ENCODE measurements around the gene USP35. TPM values are rescaled to one million over a fixed set of nuclear protein-coding genes. Genes with fewer than 3 reads are reported as not detected.

The USP35 gene
- total RNA-seq, 1 donor from 2014 or later = 10.9 TPM

DNA sequence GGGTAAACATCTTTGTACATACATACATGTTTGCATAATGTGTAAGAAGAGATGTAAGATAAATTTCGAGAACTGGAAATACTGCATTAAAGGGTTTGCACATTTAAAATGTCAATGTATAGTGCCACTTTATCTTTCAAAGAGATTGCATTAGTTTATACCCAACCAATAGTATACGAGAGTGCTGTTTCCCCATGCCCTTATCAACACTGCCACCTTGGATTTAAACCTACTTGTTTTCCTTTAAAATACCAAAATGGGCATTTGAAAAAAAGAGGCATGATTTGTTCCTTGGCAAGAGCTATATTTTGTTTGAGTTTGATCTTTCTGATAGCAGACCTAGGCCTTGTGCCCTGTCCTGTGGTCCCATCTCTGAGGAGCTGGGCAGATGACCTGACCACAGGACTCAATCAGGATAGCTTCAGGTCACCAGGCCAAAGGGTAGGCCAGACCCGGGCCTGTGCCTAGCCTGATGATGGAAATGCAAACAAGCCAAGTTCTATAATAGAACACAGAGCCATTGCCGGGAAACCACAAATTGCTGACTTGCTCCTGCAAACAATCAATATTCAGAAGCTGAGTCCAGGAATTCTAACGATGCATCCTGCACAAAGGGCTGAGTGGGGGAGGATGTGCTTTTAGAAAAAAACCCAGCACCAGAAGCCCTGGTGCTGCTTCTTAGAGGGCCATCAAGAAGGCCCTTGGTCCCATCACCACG lies 32.4 kb upstream of the USP35 start:
- Mint-ChIP-seq H3K9me3 (ENCODE audit: unreplicated experiment) (no peaks in the 10 kb centered on the region), H3K27me3 (ENCODE audit: unreplicated experiment) (no peaks in the 10 kb centered on the region), H3K4me1 (ENCODE audit: unreplicated experiment) (peaks cover 2% of the 10 kb centered on the region), H3K27ac (ENCODE audit: unreplicated experiment) (no peak overlapping the region), H3K4me3 (ENCODE audit: unreplicated experiment) (no peak overlapping the region), H3K36me3 (ENCODE audit: unreplicated experiment) (peaks cover 2% of the 10 kb centered on the region)
- TF ChIP-seq, protein P1, sequence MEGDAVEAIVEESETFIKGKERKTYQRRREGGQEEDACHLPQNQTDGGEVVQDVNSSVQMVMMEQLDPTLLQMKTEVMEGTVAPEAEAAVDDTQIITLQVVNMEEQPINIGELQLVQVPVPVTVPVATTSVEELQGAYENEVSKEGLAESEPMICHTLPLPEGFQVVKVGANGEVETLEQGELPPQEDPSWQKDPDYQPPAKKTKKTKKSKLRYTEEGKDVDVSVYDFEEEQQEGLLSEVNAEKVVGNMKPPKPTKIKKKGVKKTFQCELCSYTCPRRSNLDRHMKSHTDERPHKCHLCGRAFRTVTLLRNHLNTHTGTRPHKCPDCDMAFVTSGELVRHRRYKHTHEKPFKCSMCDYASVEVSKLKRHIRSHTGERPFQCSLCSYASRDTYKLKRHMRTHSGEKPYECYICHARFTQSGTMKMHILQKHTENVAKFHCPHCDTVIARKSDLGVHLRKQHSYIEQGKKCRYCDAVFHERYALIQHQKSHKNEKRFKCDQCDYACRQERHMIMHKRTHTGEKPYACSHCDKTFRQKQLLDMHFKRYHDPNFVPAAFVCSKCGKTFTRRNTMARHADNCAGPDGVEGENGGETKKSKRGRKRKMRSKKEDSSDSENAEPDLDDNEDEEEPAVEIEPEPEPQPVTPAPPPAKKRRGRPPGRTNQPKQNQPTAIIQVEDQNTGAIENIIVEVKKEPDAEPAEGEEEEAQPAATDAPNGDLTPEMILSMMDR (IDR thresholded peaks at IDR 0.05) = no peak
- no peak for DNase-seq (ENCODE audit: extremely low spot score, unreplicated experiment)

DNA sequence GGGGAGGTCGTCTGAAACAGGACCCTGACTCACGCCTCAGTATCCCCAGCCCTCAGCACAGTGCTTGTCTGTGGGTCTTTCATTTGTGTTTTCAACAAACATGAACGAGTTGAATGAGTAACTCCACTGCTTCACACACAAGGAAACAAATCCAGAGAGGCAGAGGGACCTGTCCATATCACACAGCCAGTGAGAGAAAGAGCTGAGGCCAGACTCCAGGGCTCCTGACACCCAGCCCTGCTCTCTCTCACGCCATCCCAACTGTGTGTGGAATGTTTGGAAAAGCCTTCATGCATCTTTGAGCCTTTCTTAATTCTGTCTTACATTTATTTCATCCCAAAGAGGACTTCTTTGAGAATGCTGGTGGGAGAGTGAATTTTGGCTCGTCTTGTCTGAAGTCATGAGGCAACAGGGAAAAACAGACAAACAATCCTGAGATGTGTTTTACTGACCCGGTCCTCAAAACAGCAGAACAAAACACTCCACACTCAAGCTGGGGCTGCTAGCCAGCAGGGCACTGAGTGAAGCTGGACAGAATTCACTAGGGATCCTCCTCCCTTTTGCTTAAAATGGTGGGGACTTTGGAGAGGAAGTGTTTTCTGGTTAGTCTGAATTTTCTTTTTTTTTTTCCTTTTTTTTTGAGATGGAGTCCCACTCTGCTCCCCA lies 29.6 kb upstream of the USP35 start:
- no peaks in the 10 kb centered on the region for H3K27me3 Mint-ChIP-seq (ENCODE audit: unreplicated experiment)

DNA sequence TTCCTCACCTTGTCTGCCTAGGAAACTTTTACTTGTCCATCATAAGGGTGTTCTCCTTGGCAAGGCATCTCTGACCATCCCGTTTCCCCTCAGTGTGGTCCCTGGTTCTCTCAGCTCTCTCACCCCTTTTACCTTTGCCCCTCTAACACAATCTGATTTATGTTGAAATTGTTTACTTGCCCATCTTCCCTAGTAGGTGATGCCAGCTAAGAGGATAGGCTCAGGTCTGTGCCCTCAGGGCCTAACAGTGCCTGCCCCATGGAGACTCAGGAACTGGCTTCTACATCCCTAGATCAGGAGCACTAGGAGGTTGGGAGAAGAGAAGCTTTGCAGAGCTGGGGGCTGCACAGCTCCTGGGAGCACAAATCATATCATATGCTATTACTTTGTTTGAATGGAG lies 28.2 kb upstream of the USP35 start:
- Mint-ChIP-seq H3K27ac (ENCODE audit: unreplicated experiment) (no peak overlapping the region), H3K4me1 (ENCODE audit: unreplicated experiment) (peaks cover 5% of the 10 kb centered on the region), H3K36me3 (ENCODE audit: unreplicated experiment) (no peaks in the 10 kb centered on the region), H3K9me3 (ENCODE audit: unreplicated experiment) (no peaks in the 10 kb centered on the region), H3K27me3 (ENCODE audit: unreplicated experiment) (no peaks in the 10 kb centered on the region), H3K4me3 (ENCODE audit: unreplicated experiment) (no peak overlapping the region)
- DNase-seq (ENCODE audit: extremely low spot score, unreplicated experiment) = no peak
- TF ChIP-seq, protein P1 (IDR thresholded peaks at IDR 0.05) = no peak

More for the DNA sequence above, 29.6 kb upstream of the USP35 start:
- H3K9me3 Mint-ChIP-seq (ENCODE audit: unreplicated experiment) = no peaks in the 10 kb centered on the region
- H3K27ac Mint-ChIP-seq (ENCODE audit: unreplicated experiment) = no peak overlapping the region
- no peak overlapping the region for H3K4me3 Mint-ChIP-seq (ENCODE audit: unreplicated experiment)
- DNase-seq (ENCODE audit: extremely low spot score, unreplicated experiment) = no peak
- peaks cover 5% of the 10 kb centered on the region for H3K4me1 Mint-ChIP-seq (ENCODE audit: unreplicated experiment)
- H3K36me3 Mint-ChIP-seq (ENCODE audit: unreplicated experiment) = no peaks in the 10 kb centered on the region
- TF ChIP-seq, protein P1 (IDR thresholded peaks at IDR 0.05) = no peak

DNA sequence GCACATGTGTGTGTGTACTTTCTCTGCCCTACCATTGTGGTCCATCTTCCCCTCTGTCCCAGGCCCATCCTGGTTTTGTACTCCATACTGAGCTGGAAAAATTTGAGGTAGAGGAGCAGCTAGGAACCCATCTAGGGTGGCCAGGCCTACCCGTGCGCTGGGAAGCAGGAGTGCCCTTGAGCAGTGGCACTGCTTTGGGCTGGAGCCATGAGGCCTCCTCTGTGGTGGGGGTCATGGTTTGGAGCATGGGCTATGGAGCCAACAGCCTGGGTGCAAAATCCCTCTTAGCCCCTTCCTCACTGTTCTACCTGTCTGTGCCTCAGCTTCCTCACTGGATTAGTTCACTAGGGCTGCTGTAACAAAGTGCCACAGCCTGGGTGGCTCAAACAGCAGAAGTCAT lies 27.4 kb upstream of the USP35 start:
- peaks cover 5% of the 10 kb centered on the region for H3K4me1 Mint-ChIP-seq (ENCODE audit: unreplicated experiment)
- TF ChIP-seq, protein P1 (IDR thresholded peaks at IDR 0.05) = no peak
- no peak overlapping the region for H3K27ac Mint-ChIP-seq (ENCODE audit: unreplicated experiment)
- H3K9me3 Mint-ChIP-seq (ENCODE audit: unreplicated experiment) = no peaks in the 10 kb centered on the region
- no peak overlapping the region for H3K4me3 Mint-ChIP-seq (ENCODE audit: unreplicated experiment)
- no peak for DNase-seq (ENCODE audit: extremely low spot score, unreplicated experiment)
- H3K36me3 Mint-ChIP-seq (ENCODE audit: unreplicated experiment) = no peaks in the 10 kb centered on the region
- H3K27me3 Mint-ChIP-seq (ENCODE audit: unreplicated experiment) = no peaks in the 10 kb centered on the region

DNA sequence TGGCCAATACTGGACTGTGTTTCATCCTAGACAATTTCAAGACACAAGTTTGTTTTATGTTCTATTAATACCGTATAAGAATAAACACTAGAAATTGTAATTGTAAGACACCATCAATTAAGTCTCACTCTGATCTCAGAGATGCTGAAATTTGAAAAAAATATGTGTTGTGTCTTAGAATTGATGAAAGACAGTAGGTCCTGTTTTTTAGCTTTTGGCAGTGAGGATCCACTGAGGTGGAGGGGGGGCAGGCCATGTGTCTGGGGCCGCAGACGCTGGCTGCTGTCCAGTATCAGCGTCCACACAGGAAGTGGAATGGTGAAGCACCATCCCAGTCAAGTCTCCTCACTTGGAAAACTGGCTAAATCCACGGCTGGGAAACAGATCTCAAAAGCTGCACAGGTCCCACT lies 26.8 kb upstream of the USP35 start:
- no peaks in the 10 kb centered on the region for H3K36me3 Mint-ChIP-seq (ENCODE audit: unreplicated experiment)
- no peak overlapping the region for H3K4me3 Mint-ChIP-seq (ENCODE audit: unreplicated experiment)
- no peak overlapping the region for H3K27ac Mint-ChIP-seq (ENCODE audit: unreplicated experiment)
- peaks cover 5% of the 10 kb centered on the region for H3K4me1 Mint-ChIP-seq (ENCODE audit: unreplicated experiment)
- H3K9me3 Mint-ChIP-seq (ENCODE audit: unreplicated experiment) = no peaks in the 10 kb centered on the region
- TF ChIP-seq, protein P1 (IDR thresholded peaks at IDR 0.05) = no peak
- no peak for DNase-seq (ENCODE audit: extremely low spot score, unreplicated experiment)
- H3K27me3 Mint-ChIP-seq (ENCODE audit: unreplicated experiment) = no peaks in the 10 kb centered on the region

Measured in osteocyte (in vitro differentiated cells).